Calu3 (cell line): ENCODE results near the gene NDUFV2. TPM values are rescaled to one million over a fixed set of nuclear protein-coding genes. Genes with fewer than 3 reads are reported as not detected.

Experiments used
- BruUV-seq: library from RNA; stranded (reverse); fragments of 400-500 nt; replicated peaks from 2 replicates; lab custom pipeline; 2021; lab: Mats Ljungman, UMichigan
- CTCF ChIA-PET: fragments of 300-600 bp; sonication (Branson Sonifier 250); formaldehyde crosslinking; loops from one replicate; lab custom pipeline; 2022; ENCODE audit warnings: antibody characterized with exemption; lab: Charles Lee
- DNase-seq: peaks from one replicate; pipeline ENCODE4 v3.0.0; 2022
- H3K27ac Mint-ChIP-seq: one replicate; pipeline ENCODE4 v1.8.0; 2022; ENCODE audit warnings: mixed read lengths; ENCODE audit not compliant: unreplicated experiment
- H3K27me3 Mint-ChIP-seq: one replicate; pipeline ENCODE4 v1.8.0; 2022; ENCODE audit warnings: mixed read lengths; ENCODE audit not compliant: unreplicated experiment
- H3K36me3 Mint-ChIP-seq: one replicate; pipeline ENCODE4 v1.8.0; 2022; ENCODE audit warnings: mild to moderate bottlenecking, moderate library complexity, mixed read lengths; ENCODE audit not compliant: insufficient read depth, unreplicated experiment
- H3K4me1 Mint-ChIP-seq: one replicate; pipeline ENCODE4 v1.8.0; 2022; ENCODE audit warnings: mild to moderate bottlenecking, low read depth, mixed read lengths; ENCODE audit not compliant: unreplicated experiment
- H3K4me3 Mint-ChIP-seq: one replicate; pipeline ENCODE4 v1.8.0; 2022; ENCODE audit warnings: mild to moderate bottlenecking, low read depth, moderate library complexity, mixed read lengths; ENCODE audit not compliant: unreplicated experiment
- H3K9me3 Mint-ChIP-seq: one replicate; pipeline ENCODE4 v1.8.0; 2022; ENCODE audit warnings: low read depth, mixed read lengths; ENCODE audit not compliant: unreplicated experiment
- CTCF ChIP-seq: fragments of 200-600 bp; IDR thresholded peaks from one replicate; pipeline ENCODE4 v1.8.0; 2022; ENCODE audit warnings: antibody characterized with exemption; ENCODE audit not compliant: unreplicated experiment
- intact Hi-C: fragments of 100-400 bp; cut with micrococcal nuclease; formaldehyde crosslinking; loops from one replicate; pipeline ENCODE4 v1.10.0; 2022; ENCODE audit not compliant: unreplicated experiment
- total RNA-seq: library from RNA; stranded (reverse); gene quantifications from 2 replicates; pipeline ENCODE4 v1.2.3, GENCODE V29; 2022

Gene NDUFV2
- total RNA-seq, 1 experiment from 2014 or later, result 199 TPM

GRCh38 chr18:9148203-9148552 is 45.7 kb downstream of the NDUFV2 start:
- no peak overlapping the region for H3K4me3 Mint-ChIP-seq
- H3K27ac Mint-ChIP-seq, result no peak overlapping the region
- intact Hi-C loops, result loop anchor here (1.0 to 10.0 kb wide), 2 partner anchors 75 to 153 kb away; no protein-coding TSS in a partner anchor
- H3K9me3 Mint-ChIP-seq, result no peaks in the 10 kb centered on the region
- no peak for DNase-seq
- peaks cover 5% of the 10 kb centered on the region for H3K36me3 Mint-ChIP-seq
- CTCF ChIA-PET, result interaction anchor here (0.8 to 1.0 kb wide), 3 partner anchors 9 to 75 kb away, joined by 3 to 11 read pairs (median 5); partner anchors contain the start of gene ANKRD12
- peaks cover 37% of the 10 kb centered on the region for H3K4me1 Mint-ChIP-seq
- no peaks in the 10 kb centered on the region for H3K27me3 Mint-ChIP-seq
- BruUV-seq, result no TSS peak
- no peak for TF ChIP-seq CTCF

- H3K4me3 Mint-ChIP-seq, result no peak overlapping the region
- no peak for TF ChIP-seq CTCF
- BruUV-seq, result no TSS peak
- CTCF ChIA-PET, result no interaction called here
- no peak for DNase-seq
- no peaks in the 10 kb centered on the region for H3K27me3 Mint-ChIP-seq
- H3K36me3 Mint-ChIP-seq, result peaks cover 5% of the 10 kb centered on the region
- intact Hi-C loops, result no loop called here
- no peaks in the 10 kb centered on the region for H3K9me3 Mint-ChIP-seq
- H3K27ac Mint-ChIP-seq, result no peak overlapping the region
- H3K4me1 Mint-ChIP-seq, result peaks cover 43% of the 10 kb centered on the region
These were observed 47.6 kb downstream of the NDUFV2 start for GRCh38 chr18:9150121-9150520.

GRCh38 chr18:9153256-9153655 is 50.8 kb downstream of the NDUFV2 start:
- no TSS peak for BruUV-seq
- no peak for TF ChIP-seq CTCF
- intact Hi-C loops, result no loop called here
- Mint-ChIP-seq H3K27me3 (no peaks in the 10 kb centered on the region), H3K9me3 (no peaks in the 10 kb centered on the region), H3K4me1 (peaks cover 34% of the 10 kb centered on the region), H3K4me3 (no peak overlapping the region), H3K36me3 (peaks cover 5% of the 10 kb centered on the region), H3K27ac (no peak overlapping the region)
- CTCF ChIA-PET, result no interaction called here
- no peak for DNase-seq

- Mint-ChIP-seq H3K4me3 (no peak overlapping the region), H3K4me1 (peaks cover 32% of the 10 kb centered on the region), H3K9me3 (no peaks in the 10 kb centered on the region), H3K36me3 (no peaks in the 10 kb centered on the region), H3K27me3 (no peaks in the 10 kb centered on the region), H3K27ac (no peak overlapping the region)
- intact Hi-C loops, result no loop called here
- no peak for DNase-seq
- BruUV-seq, result no TSS peak
- no peak for TF ChIP-seq CTCF
- CTCF ChIA-PET, result interaction anchor here (0.7 kb wide), 1 partner anchor 91 kb away, joined by 5 read pairs; no protein-coding TSS in a partner anchor
These were observed 54.2 kb downstream of the NDUFV2 start for GRCh38 chr18:9156604-9157249.
